H9 (cell line): ENCODE results near the gene UBE2J1. TPM values are rescaled to one million over a fixed set of nuclear protein-coding genes. Genes with fewer than 3 reads are reported as not detected.

Experiments
- DNase-seq: peaks from one replicate; pipeline ENCODE4 v3.0.0-alpha.2; 2017
- H2AFZ ChIP-seq: one replicate; pipeline ENCODE4 v1.6.1; 2013; ENCODE audit warnings: mild to moderate bottlenecking, low read length, control low read depth, moderate library complexity
- H2AK5ac ChIP-seq: 2 replicates; pipeline ENCODE4 v1.6.1; 2013; ENCODE audit warnings: low read length, control low read depth, mixed read lengths; ENCODE audit not compliant: insufficient read length
- H2BK120ac ChIP-seq: one replicate; pipeline ENCODE4 v1.6.1; 2013; ENCODE audit warnings: low read depth, mild to moderate bottlenecking, low read length, control low read depth, inconsistent platforms; ENCODE audit not compliant: poor library complexity, severe bottlenecking
- H2BK12ac ChIP-seq: 2 replicates; pipeline ENCODE4 v1.6.1; 2013; ENCODE audit warnings: low read length, control low read depth, mixed read lengths, low read depth; ENCODE audit not compliant: insufficient read length
- H2BK15ac ChIP-seq: 2 replicates; pipeline ENCODE4 v1.6.1; 2013; ENCODE audit warnings: low read depth, low read length, control low read depth
- H2BK20ac ChIP-seq: one replicate; pipeline ENCODE4 v1.6.1; 2013; ENCODE audit warnings: low read depth, mild to moderate bottlenecking, low read length, control low read depth, inconsistent platforms; ENCODE audit not compliant: poor library complexity, severe bottlenecking
- H2BK5ac ChIP-seq: 2 replicates; pipeline ENCODE4 v1.6.1; 2013; ENCODE audit warnings: low read length, control low read depth, mixed read lengths; ENCODE audit not compliant: insufficient read length
- H3K14ac ChIP-seq: 2 replicates; pipeline ENCODE4 v1.6.1; 2013; ENCODE audit warnings: low read length, control low read depth; ENCODE audit not compliant: insufficient read depth
- H3K18ac ChIP-seq: 2 replicates; pipeline ENCODE4 v1.6.1; 2013; ENCODE audit warnings: low read depth, mild to moderate bottlenecking, mixed read lengths, low read length, control low read depth; ENCODE audit not compliant: insufficient read length
- H3K23ac ChIP-seq: 2 replicates; pipeline ENCODE4 v1.6.1; 2013; ENCODE audit warnings: low read length, control low read depth, mixed read lengths, low read depth; ENCODE audit not compliant: insufficient read length
- H3K23me2 ChIP-seq: 2 replicates; pipeline ENCODE4 v1.6.1; 2013; ENCODE audit warnings: low read depth, mild to moderate bottlenecking, mixed read lengths, low read length, control low read depth; ENCODE audit not compliant: insufficient read length, poor library complexity, severe bottlenecking
- H3K27ac ChIP-seq: 2 replicates; pipeline ENCODE4 v1.5.1; 2013; ENCODE audit warnings: low read length, control low read depth, mixed read lengths, low read depth; ENCODE audit not compliant: insufficient read length
- H3K27me3 ChIP-seq: 2 replicates; pipeline ENCODE4 v1.6.1; 2013; ENCODE audit warnings: low read length, control low read depth, inconsistent platforms; ENCODE audit not compliant: insufficient read depth
- H3K4ac ChIP-seq: 2 replicates; pipeline ENCODE4 v1.6.1; 2013; ENCODE audit warnings: low read depth, mild to moderate bottlenecking, control low read depth, inconsistent platforms, low read length, moderate library complexity
- H3K4me1 ChIP-seq: 2 replicates; pipeline ENCODE4 v1.6.1; 2013; ENCODE audit warnings: low read length, control low read depth, inconsistent platforms; ENCODE audit not compliant: insufficient read depth
- H3K4me2 ChIP-seq: 2 replicates; pipeline ENCODE4 v1.6.1; 2013; ENCODE audit warnings: low read length, control low read depth, mixed read lengths; ENCODE audit not compliant: insufficient read length, insufficient read depth
- H3K56ac ChIP-seq: 2 replicates; pipeline ENCODE4 v1.6.1; 2013; ENCODE audit warnings: low read depth, mild to moderate bottlenecking, mixed read lengths, low read length, control low read depth; ENCODE audit not compliant: insufficient read length
- H3K79me1 ChIP-seq: 2 replicates; pipeline ENCODE4 v1.6.1; 2013; ENCODE audit warnings: low read depth, mild to moderate bottlenecking, moderate library complexity, low read length, control low read depth, inconsistent platforms; ENCODE audit not compliant: insufficient read depth, poor library complexity, severe bottlenecking
- H3K79me2 ChIP-seq: 2 replicates; pipeline ENCODE4 v1.6.1; 2013; ENCODE audit warnings: low read length, control low read depth, inconsistent platforms; ENCODE audit not compliant: insufficient read depth
- H3K9ac ChIP-seq: 2 replicates; pipeline ENCODE4 v1.6.1; 2013; ENCODE audit warnings: low read length, control low read depth, mixed read lengths; ENCODE audit not compliant: insufficient read length; ENCODE audit errors: extremely low read depth
- H3K9me3 ChIP-seq: one replicate; pipeline ENCODE4 v1.6.1; 2013; ENCODE audit warnings: low read depth, low read length, inconsistent platforms; ENCODE audit not compliant: control insufficient read depth
- H3T11ph ChIP-seq: one replicate; pipeline ENCODE4 v1.6.1; 2013; ENCODE audit warnings: mild to moderate bottlenecking, low read length, control low read depth, inconsistent platforms
- H4K20me1 ChIP-seq: one replicate; pipeline ENCODE4 v1.6.1; 2013; ENCODE audit not compliant: control insufficient read depth, insufficient read length, insufficient read depth
- H4K5ac ChIP-seq: 2 replicates; pipeline ENCODE4 v1.6.1; 2013; ENCODE audit warnings: low read depth, mild to moderate bottlenecking, mixed read lengths, low read length, control low read depth; ENCODE audit not compliant: insufficient read length
- H4K8ac ChIP-seq: replicated peaks from 2 replicates; pipeline ENCODE4 v1.6.1; 2013; ENCODE audit warnings: low read length, control low read depth, mixed read lengths, low read depth; ENCODE audit not compliant: insufficient read length
- H4K91ac ChIP-seq: 2 replicates; pipeline ENCODE4 v1.6.1; 2013; ENCODE audit warnings: low read depth, mild to moderate bottlenecking, moderate library complexity, mixed read lengths, low read length, control low read depth; ENCODE audit not compliant: insufficient read length
- H3K27ac Mint-ChIP-seq, 3 experiments: 2 replicates in 2 of 3; 3 replicates in 1 of 3; pipeline ENCODE4 v1.8.0; 2020 to 2021; ENCODE audit warnings: mixed read lengths in 3 of 3, mild to moderate bottlenecking in 1 of 3, moderate library complexity in 1 of 3
- H3K27me3 Mint-ChIP-seq: 2 replicates; pipeline ENCODE4 v1.8.0; 2021; ENCODE audit warnings: low read depth, mild to moderate bottlenecking, moderate library complexity, mixed read lengths
- H3K36me3 Mint-ChIP-seq, 3 experiments: 2 replicates in 2 of 3; 3 replicates in 1 of 3; pipeline ENCODE4 v1.8.0; 2020 to 2021; ENCODE audit warnings: low read depth in 3 of 3, mixed read lengths in 3 of 3; ENCODE audit not compliant: insufficient read depth in 1 of 3
- H3K4me1 Mint-ChIP-seq, 2 experiments: 2 replicates each; pipeline ENCODE4 v1.8.0; 2020; ENCODE audit warnings: mixed read lengths in 2 of 2
- H3K4me3 Mint-ChIP-seq, 2 experiments: 2 replicates in 1 of 2; 3 replicates in 1 of 2; pipeline ENCODE4 v1.8.0; 2020 to 2021; ENCODE audit warnings: mild to moderate bottlenecking in 2 of 2, mixed read lengths in 2 of 2, moderate library complexity in 1 of 2
- H3K9me3 Mint-ChIP-seq, 2 experiments: 2 replicates in 1 of 2; 3 replicates in 1 of 2; pipeline ENCODE4 v1.8.0; 2020; ENCODE audit warnings: mild to moderate bottlenecking in 2 of 2, mixed read lengths in 2 of 2, moderate library complexity in 1 of 2
- CTCF ChIP-seq: fragments of 200-600 bp; sonication (generic); conservative IDR thresholded peaks from 3 replicates; pipeline ENCODE4 v1.8.0; 2021; ENCODE audit warnings: antibody characterized with exemption, mild to moderate bottlenecking
- WGBS: extraction: QIAGEN DNeasy Blood & Tissue Kit; methylation state at CpG from one replicate; pipeline ENCODE4 v1.1.7; 2013; ENCODE audit warnings: missing lambda C conversion rate, low lambda C conversion rate, mixed read lengths; ENCODE audit not compliant: insufficient read length; ENCODE audit errors: extremely low coverage; 5-methylcytosine and 5-hydroxymethylcytosine counted together
- total RNA-seq: library from RNA; stranded (reverse); gene quantifications from 2 replicates; pipeline ENCODE4 v1.2.1, GENCODE V29; 2021

UBE2J1 gene
- total RNA-seq, 1 experiment from 2014 or later, result 13.1 TPM

- peaks cover 13% of the 10 kb centered on the region in 2 experiments for H3K4me1 Mint-ChIP-seq
- H2BK120ac ChIP-seq, result no peak overlapping the region
- no peak overlapping the region for H3K23ac ChIP-seq
- H3K4me2 ChIP-seq, result no peak overlapping the region
- no peak overlapping the region for H3K18ac ChIP-seq
- no peak overlapping the region for H2BK15ac ChIP-seq
- no peaks in the 10 kb centered on the region for H3K79me2 ChIP-seq
- H3K79me1 ChIP-seq, result no peaks in the 10 kb centered on the region
- no peaks in the 10 kb centered on the region for H3K23me2 ChIP-seq
- no peak for DNase-seq
- no peak overlapping the region for H3K4me3 Mint-ChIP-seq
- no peaks in the 10 kb centered on the region for H3K4me1 ChIP-seq
- no peak overlapping the region for H2BK12ac ChIP-seq
- no peak for TF ChIP-seq CTCF
- H2BK20ac ChIP-seq, result no peak overlapping the region
- H3K27ac ChIP-seq, result no peak overlapping the region
- no peaks in the 10 kb centered on the region; a peak in 2 of 5 replicates for H3K9me3 Mint-ChIP-seq
- no CpG with 5 or more reads among the region's 2 CpGs for WGBS
- H3K27me3 ChIP-seq, result no peaks in the 10 kb centered on the region
- no peak overlapping the region for H4K5ac ChIP-seq
- no peak overlapping the region for H2AFZ ChIP-seq
- no peaks in the 10 kb centered on the region for H3K9me3 ChIP-seq
- no peak overlapping the region for H3K14ac ChIP-seq
- H4K8ac ChIP-seq, result no peak overlapping the region
- no peak overlapping the region for H2BK5ac ChIP-seq
- no peak overlapping the region for H2AK5ac ChIP-seq
- no peak overlapping the region for H3K4ac ChIP-seq
- no peak overlapping the region for H3K9ac ChIP-seq
- H4K91ac ChIP-seq, result no peak overlapping the region
- H3K27ac Mint-ChIP-seq, result no peak overlapping the region
- H3K36me3 Mint-ChIP-seq, result no peaks in the 10 kb centered on the region
- H4K20me1 ChIP-seq, result no peaks in the 10 kb centered on the region
- H3K27me3 Mint-ChIP-seq, result peaks cover 4% of the 10 kb centered on the region
- no peak overlapping the region for H3T11ph ChIP-seq
- H3K56ac ChIP-seq, result no peak overlapping the region
Measured at GRCh38 chr6:89360415-89360999, 8.0 kb upstream of the UBE2J1 start.
